GM12878 (cell line): ENCODE results near the gene ASAP2. TPM values are rescaled to one million over a fixed set of nuclear protein-coding genes. Genes with fewer than 3 reads are reported as not detected.

Experiments
- ATAC-seq: fragments of 200-7000 bp; cut with Tn5 transposase; 3 replicates; pipeline ENCODE4 v1.9.1; 2020; ENCODE audit warnings: mild to moderate bottlenecking, moderate library complexity
- BruUV-seq: library from RNA; stranded (reverse); fragments of 400-500 nt; replicated peaks from 2 replicates; lab custom pipeline; 2021; lab: Mats Ljungman, UMichigan
- CTCF ChIA-PET: fragments of 300-600 bp; sonication (Branson Sonifier 250); formaldehyde crosslinking; extraction: SDS; loops from one replicate; lab custom pipeline; 2021; ENCODE audit warnings: inconsistent platforms; lab: Yijun Ruan, JAX
- POLR2A ChIA-PET: fragments of 350-600 bp; formaldehyde crosslinking; extraction: SDS; loops from one replicate; lab custom pipeline; 2021; ENCODE audit warnings: inconsistent platforms; lab: Charles Lee
- RAD21 ChIA-PET: fragments of 300-600 bp; sonication (Branson Sonifier 250); formaldehyde crosslinking; loops from one replicate; lab custom pipeline; 2023; ENCODE audit warnings: antibody characterized with exemption; ENCODE audit not compliant: unreplicated experiment; lab: Charles Lee
- SMC1A ChIA-PET: fragments of 300-600 bp; sonication (Branson Sonifier 250); formaldehyde crosslinking; loops from one replicate; lab custom pipeline; 2023; ENCODE audit not compliant: unreplicated experiment, uncharacterized antibody; lab: Charles Lee
- DNase-seq: peaks from one replicate; pipeline ENCODE4 v3.0.0-alpha.2; 2011; ENCODE audit warnings: low read depth, low spot score
- FAIRE-seq: peaks from 3 replicates; lab custom pipeline; 2011; peaks lifted over from hg19 to GRCh38; lab: Jason Lieb, UNC
- H2AFZ ChIP-seq: 2 replicates; pipeline ENCODE4 v1.6.0; 2011; ENCODE audit warnings: low read depth, low read length, control low read depth; ENCODE audit not compliant: control insufficient read depth
- H3K27ac ChIP-seq: 2 replicates; pipeline ENCODE4 v1.5.1; 2011; ENCODE audit warnings: control low read depth; ENCODE audit not compliant: control insufficient read depth, insufficient read depth
- H3K27me3 ChIP-seq, 2 experiments: replicated peaks in 1 of 2; 2 replicates each; pipeline versions ENCODE4 v1.6.0 to v1.6.1; 2011; ENCODE audit warnings: low read length in 1 of 2; ENCODE audit not compliant: control insufficient read depth in 2 of 2, insufficient read depth in 2 of 2
- H3K36me3 ChIP-seq, 2 experiments: 2 replicates each; pipeline ENCODE4 v1.5.1; 2011; ENCODE audit warnings: low read length in 1 of 2; ENCODE audit not compliant: control insufficient read depth in 2 of 2, insufficient read depth in 2 of 2
- H3K4me1 ChIP-seq: 2 replicates; pipeline ENCODE4 v1.6.1; 2011; ENCODE audit warnings: mild to moderate bottlenecking, low read length, moderate library complexity, mixed read lengths; ENCODE audit not compliant: control insufficient read depth, insufficient read depth
- H3K4me2 ChIP-seq: 2 replicates; pipeline ENCODE4 v1.6.0; 2011; ENCODE audit warnings: control low read depth; ENCODE audit not compliant: control insufficient read depth, insufficient read depth
- H3K4me3 ChIP-seq: fragments of 200-600 bp; sonication (generic); 2 replicates; pipeline ENCODE4 v1.5.1; 2016
- H3K79me2 ChIP-seq: 2 replicates; pipeline ENCODE4 v1.6.0; 2011; ENCODE audit warnings: low read length; ENCODE audit not compliant: control insufficient read depth, insufficient read depth
- H3K9ac ChIP-seq: 2 replicates; pipeline ENCODE4 v1.8.0; 2011; ENCODE audit warnings: low read length, control low read depth, mixed read lengths; ENCODE audit not compliant: control insufficient read depth, insufficient read depth
- H3K9me3 ChIP-seq: replicated peaks from 3 replicates; pipeline ENCODE4 v1.5.1; 2011; ENCODE audit warnings: mild to moderate bottlenecking, low read length; ENCODE audit not compliant: control insufficient read depth, insufficient read depth
- H4K20me1 ChIP-seq: 2 replicates; pipeline ENCODE4 v1.6.0; 2011; ENCODE audit not compliant: control insufficient read depth, insufficient read depth
- CBX5 ChIP-seq: sonication (generic); IDR thresholded peaks from 2 replicates; pipeline ENCODE4 v1.6.1; 2016; ENCODE audit warnings: low read depth, moderate library complexity, mild to moderate bottlenecking, inconsistent platforms
- HDAC6 ChIP-seq: fragments of 200-600 bp; sonication (generic); IDR thresholded peaks from one replicate; pipeline ENCODE4 v1.8.0; 2017; ENCODE audit warnings: antibody characterized with exemption; ENCODE audit not compliant: unreplicated experiment
- NR2F1 ChIP-seq: fragments of 450-650 bp; conservative IDR thresholded peaks from 2 replicates; pipeline ENCODE4 v1.6.1; 2017; ENCODE audit warnings: mild to moderate bottlenecking
- POLR2AphosphoS2 ChIP-seq: IDR thresholded peaks from 2 replicates; pipeline ENCODE4 v1.6.1; 2011; ENCODE audit warnings: low read depth, mild to moderate bottlenecking, low read length, improper control_type of control experiment, moderate library complexity
- RAD51 ChIP-seq: fragments of 450-650 bp; IDR thresholded peaks from 2 replicates; pipeline ENCODE4 v1.6.1; 2016; ENCODE audit warnings: moderate library complexity, mild to moderate bottlenecking, inconsistent platforms
- TARDBP ChIP-seq: IDR thresholded peaks from 2 replicates; pipeline ENCODE4 v1.6.1; 2016; ENCODE audit warnings: borderline replicate concordance
- YBX1 ChIP-seq: fragments of 450-650 bp; IDR thresholded peaks from 2 replicates; pipeline ENCODE4 v1.6.1; 2016; ENCODE audit warnings: antibody characterized with exemption
- WGBS: methylation state at CpG from one replicate; pipeline ENCODE4 v1.1.6; 2016; ENCODE audit warnings: low lambda C conversion rate; ENCODE audit not compliant: insufficient replicate concordance, insufficient coverage; ENCODE audit errors: missing lambda C conversion rate; 5-methylcytosine and 5-hydroxymethylcytosine counted together
- in situ Hi-C: fragments of 300-500 bp; cut with MboI; formaldehyde crosslinking; loops from 9 replicates; pipeline ENCODE4 v1.14.3; 2018; ENCODE audit warnings: mixed read lengths
- intact Hi-C: fragments of 100-400 bp; cut with micrococcal nuclease; formaldehyde crosslinking; loops from one replicate; pipeline ENCODE4 v1.14.2; 2022; ENCODE audit not compliant: unreplicated experiment
- polyA plus RNA-seq, 11 experiments: library from polyadenylated mRNA; depleted of rRNA in 4 of 11; unstranded in 6 of 11; stranded (reverse) in 5 of 11; fragments of >200 nt; fragmentation: Nextera tagmentation in 4 of 11; fragmentation: Illumina TruSeq in 1 of 11; extraction: Ambion mirVana in 4 of 11; extraction: Trizol in 1 of 11; gene quantifications; 1 replicate in 1 of 11; 2 replicates in 10 of 11; pipeline versions ENCODE4 v1.2.1 to v1.2.3, GENCODE V29; 2011 to 2016; ENCODE audit warnings: inconsistent platforms in 2 of 11, missing spikeins in 2 of 11, low read depth in 1 of 11
- total RNA-seq, 4 experiments: library from RNA; depleted of rRNA in 3 of 4; stranded (reverse); fragments of >200 nt in 3 of 4; fragmentation: Illumina TruSeq in 1 of 4; extraction: Trizol in 1 of 4; gene quantifications; 2 replicates each; pipeline versions ENCODE4 v1.2.1 to v1.2.3, GENCODE V29; 2013 to 2021
- TF ChIP-seq, protein P1 (sequence below): IDR thresholded peaks from 2 replicates; pipeline ENCODE4 v1.6.1; 2011; ENCODE audit warnings: low read depth, low read length, improper control_type of control experiment, borderline replicate concordance
- TF ChIP-seq, protein P2 (sequence below): fragments of 450-650 bp; IDR thresholded peaks from 2 replicates; pipeline ENCODE4 v1.6.1; 2016; ENCODE audit warnings: mild to moderate bottlenecking, moderate library complexity, borderline replicate concordance

Gene ASAP2
- total and polyA plus RNA-seq, 10 of the 15 experiments (the other 5 are each of a cell fraction or from before 2014, with no cell fraction given) = 0.05 to 0.27 (median 0.07) TPM; not detected in 4

DNA sequence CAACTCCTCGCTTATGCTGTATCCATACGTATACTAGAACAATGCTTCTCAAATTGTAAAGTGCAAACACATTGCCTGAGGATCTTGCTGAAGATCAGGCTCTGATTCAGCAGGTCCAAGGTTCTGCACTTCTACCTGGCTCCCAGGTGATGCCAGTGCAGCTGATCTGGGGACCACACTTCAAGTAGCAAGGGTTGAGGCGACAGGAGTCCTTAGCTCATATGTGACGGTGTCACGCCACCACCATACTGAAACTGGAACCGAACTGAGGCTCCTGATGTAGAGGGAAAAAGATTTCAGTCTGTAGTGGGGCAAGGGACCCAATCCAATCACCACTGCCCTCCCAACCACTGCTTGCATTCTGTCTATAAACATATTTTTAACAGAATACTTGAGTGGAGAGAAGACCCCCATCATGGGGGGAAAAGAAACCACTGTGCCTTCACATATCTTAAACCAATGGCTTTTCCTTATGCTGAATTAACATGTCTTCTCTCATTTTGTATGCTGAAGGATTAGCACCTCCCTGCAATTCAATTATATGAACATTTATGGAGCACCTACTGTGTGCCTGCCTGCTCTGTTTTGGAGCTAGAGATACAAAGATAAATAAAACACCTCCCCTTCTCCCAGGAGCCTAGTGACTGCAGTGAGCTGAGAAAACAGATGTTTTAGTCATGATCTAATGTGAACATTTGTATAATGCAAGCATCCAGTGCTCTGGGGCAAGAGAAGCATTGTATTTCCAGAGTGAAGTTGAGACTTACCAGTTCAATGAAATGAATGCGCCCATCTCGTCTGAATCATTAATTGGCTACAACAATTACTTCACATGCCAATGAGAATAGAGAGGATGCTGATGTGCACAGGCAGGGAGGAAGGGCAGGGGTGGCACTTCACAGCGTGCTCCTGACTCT lies 6.6 kb upstream of the ASAP2 start:
- no peak for FAIRE-seq
- no peak overlapping the region for H3K4me3 ChIP-seq
- H3K4me1 ChIP-seq = no peaks in the 10 kb centered on the region
- ChIA-PET POLR2A (no interaction called here), SMC1A (interaction anchor here (0.6 to 1.2 kb wide), 2 partner anchors 25 to 340 kb away, joined by 3 read pairs; no protein-coding TSS in a partner anchor), CTCF (no interaction called here), RAD21 (no interaction called here)
- BruUV-seq = no TSS peak
- TF ChIP-seq, protein P1, sequence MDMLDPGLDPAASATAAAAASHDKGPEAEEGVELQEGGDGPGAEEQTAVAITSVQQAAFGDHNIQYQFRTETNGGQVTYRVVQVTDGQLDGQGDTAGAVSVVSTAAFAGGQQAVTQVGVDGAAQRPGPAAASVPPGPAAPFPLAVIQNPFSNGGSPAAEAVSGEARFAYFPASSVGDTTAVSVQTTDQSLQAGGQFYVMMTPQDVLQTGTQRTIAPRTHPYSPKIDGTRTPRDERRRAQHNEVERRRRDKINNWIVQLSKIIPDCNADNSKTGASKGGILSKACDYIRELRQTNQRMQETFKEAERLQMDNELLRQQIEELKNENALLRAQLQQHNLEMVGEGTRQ = no peak
- TF ChIP-seq HDAC6 = no peak
- no peak for TF ChIP-seq CBX5
- no peaks in the 10 kb centered on the region; the same call in 2 of the 3 replicates for H3K9me3 ChIP-seq
- H3K9ac ChIP-seq = no peak overlapping the region
- DNase-seq = no peak
- no peak overlapping the region for H3K4me2 ChIP-seq
- in situ Hi-C loops (no loop called here), intact Hi-C loops (no loop called here)
- no peak overlapping the region for H2AFZ ChIP-seq
- no peak overlapping the region for H3K27ac ChIP-seq
- 47% methylated on average over 9 of the region's 9 CpGs for WGBS
- peaks cover 0 to 6% of the 10 kb centered on the region in 2 experiments; a peak in 3 of 4 replicates for H3K27me3 ChIP-seq
- no peaks in the 10 kb centered on the region for H4K20me1 ChIP-seq
- H3K79me2 ChIP-seq = no peaks in the 10 kb centered on the region
- ATAC-seq = no peak
- H3K36me3 ChIP-seq = no peaks in the 10 kb centered on the region

DNA sequence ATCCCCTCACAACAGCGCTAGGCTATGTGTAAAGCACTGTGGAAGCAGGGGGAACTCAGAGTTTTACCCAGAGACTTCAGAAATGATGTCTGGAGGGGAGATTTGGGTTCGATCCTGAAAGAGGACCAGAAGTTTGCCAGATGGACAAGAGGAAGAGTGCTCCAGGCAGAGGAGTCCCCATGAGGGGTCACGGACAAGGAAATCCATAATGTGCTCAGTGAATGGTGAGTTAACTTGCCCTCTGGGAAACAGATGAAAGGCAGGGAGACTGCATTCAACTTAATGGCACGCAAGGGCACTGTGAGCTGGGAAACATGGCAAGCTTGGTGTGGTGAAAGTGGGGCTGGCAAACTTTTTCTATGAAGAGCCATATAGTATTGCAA lies 6.0 kb upstream of the ASAP2 start:
- Histone ChIP-seq H3K9ac (no peak overlapping the region), H3K36me3 (no peaks in the 10 kb centered on the region), H3K4me1 (no peaks in the 10 kb centered on the region), H4K20me1 (no peaks in the 10 kb centered on the region), H3K4me2 (no peak overlapping the region), H2AFZ (no peak overlapping the region), H3K4me3 (no peak overlapping the region), H3K79me2 (no peaks in the 10 kb centered on the region), H3K9me3 (no peaks in the 10 kb centered on the region; the same call in 2 of the 3 replicates), H3K27ac (no peak overlapping the region), H3K27me3 (peaks cover 0 to 7% of the 10 kb centered on the region in 2 experiments; a peak in 3 of 4 replicates)
- FAIRE-seq (no peak), ATAC-seq (no peak), DNase-seq (no peak)
- in situ Hi-C loops (no loop called here), intact Hi-C loops (no loop called here)
- 39% methylated on average over 4 of the region's 4 CpGs for WGBS
- SMC1A ChIA-PET = no interaction called here
- BruUV-seq = no TSS peak
- POLR2A ChIA-PET = no interaction called here
- CTCF ChIA-PET = no interaction called here
- RAD21 ChIA-PET = no interaction called here
- TF ChIP-seq NR2F1 (no peak), TARDBP (no peak), RAD51 (no peak), YBX1 (no peak), POLR2AphosphoS2 (no peak)
- TF ChIP-seq, protein P2, sequence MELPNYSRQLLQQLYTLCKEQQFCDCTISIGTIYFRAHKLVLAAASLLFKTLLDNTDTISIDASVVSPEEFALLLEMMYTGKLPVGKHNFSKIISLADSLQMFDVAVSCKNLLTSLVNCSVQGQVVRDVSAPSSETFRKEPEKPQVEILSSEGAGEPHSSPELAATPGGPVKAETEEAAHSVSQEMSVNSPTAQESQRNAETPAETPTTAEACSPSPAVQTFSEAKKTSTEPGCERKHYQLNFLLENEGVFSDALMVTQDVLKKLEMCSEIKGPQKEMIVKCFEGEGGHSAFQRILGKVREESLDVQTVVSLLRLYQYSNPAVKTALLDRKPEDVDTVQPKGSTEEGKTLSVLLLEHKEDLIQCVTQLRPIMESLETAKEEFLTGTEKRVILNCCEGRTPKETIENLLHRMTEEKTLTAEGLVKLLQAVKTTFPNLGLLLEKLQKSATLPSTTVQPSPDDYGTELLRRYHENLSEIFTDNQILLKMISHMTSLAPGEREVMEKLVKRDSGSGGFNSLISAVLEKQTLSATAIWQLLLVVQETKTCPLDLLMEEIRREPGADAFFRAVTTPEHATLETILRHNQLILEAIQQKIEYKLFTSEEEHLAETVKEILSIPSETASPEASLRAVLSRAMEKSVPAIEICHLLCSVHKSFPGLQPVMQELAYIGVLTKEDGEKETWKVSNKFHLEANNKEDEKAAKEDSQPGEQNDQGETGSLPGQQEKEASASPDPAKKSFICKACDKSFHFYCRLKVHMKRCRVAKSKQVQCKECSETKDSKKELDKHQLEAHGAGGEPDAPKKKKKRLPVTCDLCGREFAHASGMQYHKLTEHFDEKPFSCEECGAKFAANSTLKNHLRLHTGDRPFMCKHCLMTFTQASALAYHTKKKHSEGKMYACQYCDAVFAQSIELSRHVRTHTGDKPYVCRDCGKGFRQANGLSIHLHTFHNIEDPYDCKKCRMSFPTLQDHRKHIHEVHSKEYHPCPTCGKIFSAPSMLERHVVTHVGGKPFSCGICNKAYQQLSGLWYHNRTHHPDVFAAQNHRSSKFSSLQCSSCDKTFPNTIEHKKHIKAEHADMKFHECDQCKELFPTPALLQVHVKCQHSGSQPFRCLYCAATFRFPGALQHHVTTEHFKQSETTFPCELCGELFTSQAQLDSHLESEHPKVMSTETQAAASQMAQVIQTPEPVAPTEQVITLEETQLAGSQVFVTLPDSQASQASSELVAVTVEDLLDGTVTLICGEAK = no peak
